ENCODE measurements around the gene AFAP1L2.

Gene AFAP1L2

GRCh38 chr10:114362826-114363355 lies 41.4 kb downstream of the AFAP1L2 start:
- TF ChIP-seq, protein P1, sequence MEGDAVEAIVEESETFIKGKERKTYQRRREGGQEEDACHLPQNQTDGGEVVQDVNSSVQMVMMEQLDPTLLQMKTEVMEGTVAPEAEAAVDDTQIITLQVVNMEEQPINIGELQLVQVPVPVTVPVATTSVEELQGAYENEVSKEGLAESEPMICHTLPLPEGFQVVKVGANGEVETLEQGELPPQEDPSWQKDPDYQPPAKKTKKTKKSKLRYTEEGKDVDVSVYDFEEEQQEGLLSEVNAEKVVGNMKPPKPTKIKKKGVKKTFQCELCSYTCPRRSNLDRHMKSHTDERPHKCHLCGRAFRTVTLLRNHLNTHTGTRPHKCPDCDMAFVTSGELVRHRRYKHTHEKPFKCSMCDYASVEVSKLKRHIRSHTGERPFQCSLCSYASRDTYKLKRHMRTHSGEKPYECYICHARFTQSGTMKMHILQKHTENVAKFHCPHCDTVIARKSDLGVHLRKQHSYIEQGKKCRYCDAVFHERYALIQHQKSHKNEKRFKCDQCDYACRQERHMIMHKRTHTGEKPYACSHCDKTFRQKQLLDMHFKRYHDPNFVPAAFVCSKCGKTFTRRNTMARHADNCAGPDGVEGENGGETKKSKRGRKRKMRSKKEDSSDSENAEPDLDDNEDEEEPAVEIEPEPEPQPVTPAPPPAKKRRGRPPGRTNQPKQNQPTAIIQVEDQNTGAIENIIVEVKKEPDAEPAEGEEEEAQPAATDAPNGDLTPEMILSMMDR (conservative IDR thresholded peaks at IDR 0.05; ENCODE audit: low read length), result no peak
- no peak overlapping the region for H3K4me3 ChIP-seq (ENCODE audit: low read length)
- DNase-seq (ENCODE audit: low read depth), result no peak

- no peak overlapping the region for H3K4me3 ChIP-seq (ENCODE audit: low read length)
- TF ChIP-seq, protein P1 (conservative IDR thresholded peaks at IDR 0.05; ENCODE audit: low read length), result no peak
- no peak for DNase-seq (ENCODE audit: low read depth)
These were observed 44.4 kb downstream of the AFAP1L2 start for GRCh38 chr10:114359953-114360345.

GRCh38 chr10:114359041-114359952 lies 45.0 kb downstream of the AFAP1L2 start:
- H3K4me3 ChIP-seq (ENCODE audit: low read length), result no peak overlapping the region
- TF ChIP-seq, protein P1 (conservative IDR thresholded peaks at IDR 0.05; ENCODE audit: low read length), result no peak
- no peak for DNase-seq (ENCODE audit: low read depth)

DNA sequence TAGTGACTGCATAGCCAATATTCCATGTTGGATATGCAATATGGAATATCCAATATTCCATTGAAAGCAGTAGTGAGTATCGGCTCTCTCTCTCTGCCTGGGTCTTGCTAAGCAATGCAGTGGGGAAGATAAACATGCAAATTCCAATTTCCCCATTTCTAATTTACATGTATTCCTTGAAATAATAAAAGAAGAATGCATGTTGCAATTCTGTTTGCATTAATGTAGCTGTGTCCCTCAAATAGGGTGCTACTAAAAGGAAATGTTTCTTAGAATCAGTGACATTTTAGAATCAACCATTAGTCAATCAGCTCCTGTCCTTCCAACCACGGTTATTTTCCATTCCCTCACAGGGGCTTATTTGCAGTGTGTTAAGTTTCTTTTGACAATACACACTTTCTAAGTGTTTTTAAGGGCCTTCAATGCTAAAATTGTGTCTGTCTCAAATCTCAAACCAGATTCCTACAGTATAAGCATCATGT lies 46.7 kb downstream of the AFAP1L2 start:
- TF ChIP-seq, protein P1 (conservative IDR thresholded peaks at IDR 0.05; ENCODE audit: low read length), result no peak
- no peak overlapping the region for H3K4me3 ChIP-seq (ENCODE audit: low read length)
- DNase-seq (ENCODE audit: low read depth), result no peak

DNA sequence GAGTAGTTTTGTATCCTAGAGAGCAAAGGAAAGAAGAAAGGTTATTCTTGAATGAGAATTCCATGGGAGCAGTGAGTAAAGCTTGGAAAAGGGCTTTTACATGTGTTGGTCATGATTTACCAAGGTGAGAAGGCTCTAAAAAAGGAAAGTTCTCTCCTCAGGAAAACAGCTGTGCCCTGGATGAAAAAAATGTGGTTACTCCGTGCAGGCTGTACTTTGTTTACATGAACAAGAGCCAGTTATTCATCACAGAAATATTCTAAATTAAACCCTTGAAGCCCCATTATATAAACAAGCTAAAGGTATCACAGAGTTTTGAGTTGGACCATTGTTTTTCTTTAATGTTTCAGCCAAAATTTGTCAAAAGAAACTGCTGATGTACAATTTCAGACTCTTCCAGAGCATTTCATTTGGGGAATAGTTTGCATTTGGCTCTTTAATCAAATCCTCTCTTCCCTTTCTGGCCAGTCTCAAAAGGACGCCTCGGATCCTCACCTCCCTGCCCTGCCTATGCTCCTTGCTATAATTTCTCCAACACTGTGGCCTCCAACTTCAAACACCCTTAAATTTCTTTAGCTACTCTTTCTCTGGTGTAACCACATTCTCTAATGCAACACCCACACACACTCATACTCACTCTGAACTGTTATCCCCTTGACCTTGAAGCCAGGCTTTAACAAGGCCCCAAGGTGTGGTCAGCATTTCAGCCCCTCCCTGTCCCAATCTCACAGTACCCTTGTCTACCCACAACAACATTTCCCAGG lies 47.4 kb downstream of the AFAP1L2 start:
- no peak for DNase-seq (ENCODE audit: low read depth)

GRCh38 chr10:114356126-114356525 lies 48.2 kb downstream of the AFAP1L2 start:
- no peak for DNase-seq (ENCODE audit: low read depth)
- H3K4me3 ChIP-seq (ENCODE audit: low read length), result no peak overlapping the region
- TF ChIP-seq, protein P1 (conservative IDR thresholded peaks at IDR 0.05; ENCODE audit: low read length), result no peak

More for the DNA sequence above, 47.4 kb downstream of the AFAP1L2 start:
- TF ChIP-seq, protein P1 (conservative IDR thresholded peaks at IDR 0.05; ENCODE audit: low read length), result no peak
- H3K4me3 ChIP-seq (ENCODE audit: low read length), result no peak overlapping the region

Measured in AG10803 (cell line).